SK-N-SH (cell line): ENCODE results near the gene TMEM87A. TPM values are rescaled to one million over a fixed set of nuclear protein-coding genes. Genes with fewer than 3 reads are reported as not detected.

Experiments used
- CTCF ChIA-PET: fragments of 300-600, 350-600 bp; formaldehyde crosslinking; extraction: SDS; loops from one replicate; lab custom pipeline; 2021; lab: Yijun Ruan, JAX
- POLR2A ChIA-PET: fragments of 350-600 bp; sonication (Branson Sonifier 250); formaldehyde crosslinking; extraction: SDS; loops from one replicate; lab custom pipeline; 2020; ENCODE audit warnings: antibody characterized with exemption, inconsistent platforms; lab: Yijun Ruan, JAX
- DNase-seq: peaks from one replicate; pipeline ENCODE4 v3.0.0; 2012
- H2AFZ ChIP-seq: fragments of 200-600 bp; sonication (generic); 2 replicates; pipeline ENCODE4 v1.8.1; 2016; ENCODE audit warnings: antibody characterized with exemption, mild to moderate bottlenecking, low read depth
- H3F3A ChIP-seq: fragments of 200-600 bp; sonication (generic); replicated peaks from 2 replicates; pipeline ENCODE3; 2016; ENCODE audit warnings: antibody characterized with exemption, mild to moderate bottlenecking; ENCODE audit not compliant: insufficient read depth
- H3K27ac ChIP-seq, 2 experiments: fragments of 200-500 bp in 1 of 2; fragments of 200-600 bp in 1 of 2; sonication (Bioruptor generic) in 1 of 2; sonication (generic), shearing (Covaris generic) in 1 of 2; 2 replicates each; pipeline versions ENCODE4 v1.5.1 to v1.6.1; 2014 to 2016; ENCODE audit warnings: low read depth in 2 of 2, inconsistent platforms in 1 of 2, low read length in 1 of 2, mild to moderate bottlenecking in 1 of 2, mixed read lengths in 1 of 2
- H3K27me3 ChIP-seq: fragments of 200-600 bp; sonication (generic), shearing (Covaris generic); 2 replicates; pipeline ENCODE4 v1.6.1; 2016; ENCODE audit warnings: mixed run types; ENCODE audit not compliant: insufficient read depth
- H3K36me3 ChIP-seq, 2 experiments: fragments of 200-500 bp in 1 of 2; fragments of 200-600 bp in 1 of 2; sonication (Bioruptor generic) in 1 of 2; sonication (generic) in 1 of 2; replicated peaks in 1 of 2; 2 replicates each; pipeline versions ENCODE3 to v1.5.1; 2014 to 2016; ENCODE audit warnings: low read length in 1 of 2, mild to moderate bottlenecking in 1 of 2; ENCODE audit not compliant: insufficient read depth in 2 of 2, control insufficient read depth in 1 of 2
- H3K4me1 ChIP-seq, 2 experiments: fragments of 200-500 bp in 1 of 2; fragments of 200-600 bp in 1 of 2; sonication (Bioruptor generic) in 1 of 2; sonication (generic), shearing (Covaris generic) in 1 of 2; 2 replicates each; pipeline versions ENCODE4 v1.5.1 to v1.6.1; 2014 to 2016; ENCODE audit warnings: low read depth in 1 of 2, low read length in 1 of 2, mixed run types in 1 of 2; ENCODE audit not compliant: insufficient read depth in 2 of 2, control insufficient read depth in 1 of 2
- H3K4me2 ChIP-seq: fragments of 200-600 bp; sonication (generic), shearing (Covaris generic); 2 replicates; pipeline ENCODE4 v1.6.1; 2017; ENCODE audit warnings: mixed run types
- H3K4me3 ChIP-seq, 2 experiments: fragments of 200-500 bp in 1 of 2; fragments of 200-600 bp in 1 of 2; sonication (Bioruptor generic) in 1 of 2; sonication (generic), shearing (Covaris generic) in 1 of 2; 2 replicates each; pipeline versions ENCODE4 v1.5.1 to v1.8.1; 2014 to 2016; ENCODE audit warnings: low read depth in 2 of 2, inconsistent platforms in 1 of 2, low read length in 1 of 2, mild to moderate bottlenecking in 1 of 2, mixed read lengths in 1 of 2, moderate library complexity in 1 of 2
- H3K79me2 ChIP-seq: fragments of 200-600 bp; sonication (generic); 2 replicates; pipeline ENCODE4 v1.8.1; 2017; ENCODE audit warnings: mild to moderate bottlenecking; ENCODE audit not compliant: insufficient read depth
- H3K9ac ChIP-seq: fragments of 200-600 bp; sonication (generic); 2 replicates; pipeline ENCODE4 v1.6.1; 2017; ENCODE audit warnings: mixed run types
- H3K9me2 ChIP-seq: fragments of 200-600 bp; sonication (generic); 2 replicates; pipeline ENCODE4 v1.6.1; 2017; ENCODE audit warnings: mixed run types
- H3K9me3 ChIP-seq: fragments of 200-600 bp; sonication (generic); 2 replicates; pipeline ENCODE4 v1.6.1; 2017; ENCODE audit warnings: mixed run types, mild to moderate bottlenecking, moderate library complexity
- H4K20me1 ChIP-seq: fragments of 200-600 bp; sonication (generic); 2 replicates; pipeline ENCODE4 v1.6.1; 2017; ENCODE audit warnings: mild to moderate bottlenecking, mixed run types; ENCODE audit not compliant: insufficient read depth
- CTCF ChIP-seq: fragments of 200-600 bp; sonication (generic); IDR thresholded peaks from 2 replicates; pipeline ENCODE4 v1.6.1; 2017; ENCODE audit warnings: antibody characterized with exemption, mild to moderate bottlenecking, moderate library complexity
- FOSL2 ChIP-seq: IDR thresholded peaks from 2 replicates; pipeline ENCODE4 v1.4.0; 2012; ENCODE audit warnings: low read depth, mild to moderate bottlenecking, moderate library complexity, borderline replicate concordance
- MAX ChIP-seq: IDR thresholded peaks from 2 replicates; pipeline ENCODE4 v1.4.0; 2012; ENCODE audit warnings: low read depth
- MEF2A ChIP-seq: IDR thresholded peaks from 2 replicates; pipeline ENCODE4 v1.4.0; 2012; ENCODE audit warnings: low read depth, borderline replicate concordance
- NFIC ChIP-seq: IDR thresholded peaks from 2 replicates; pipeline ENCODE4 v1.4.0; 2012; ENCODE audit warnings: borderline replicate concordance
- NRF1 ChIP-seq: IDR thresholded peaks from 2 replicates; pipeline ENCODE4 v1.6.1; 2012; ENCODE audit warnings: low read depth, mild to moderate bottlenecking, low read length
- RCOR1 ChIP-seq: fragments of 150-350 bp; IDR thresholded peaks from 2 replicates; pipeline ENCODE4 v1.6.1; 2017; ENCODE audit warnings: antibody characterized with exemption, low read length
- RXRA ChIP-seq: IDR thresholded peaks from 2 replicates; pipeline ENCODE4 v1.4.0; 2012; ENCODE audit warnings: low read depth, mild to moderate bottlenecking, borderline replicate concordance
- SIN3A ChIP-seq: IDR thresholded peaks from 2 replicates; pipeline ENCODE4 v1.6.1; 2012; ENCODE audit warnings: low read depth, mild to moderate bottlenecking, low read length, moderate library complexity, borderline replicate concordance
- SMC3 ChIP-seq: IDR thresholded peaks from 2 replicates; pipeline ENCODE4 v1.6.1; 2012; ENCODE audit warnings: low read depth, low read length, improper control_type of control experiment
- USF1 ChIP-seq: IDR thresholded peaks from 2 replicates; pipeline ENCODE4 v1.4.0; 2012; ENCODE audit warnings: low read depth, borderline replicate concordance
- ZBTB33 ChIP-seq: IDR thresholded peaks from 2 replicates; pipeline ENCODE4 v1.4.0; 2012; ENCODE audit warnings: low read depth, borderline replicate concordance
- WGBS: methylation state at CpG from one replicate; pipeline ENCODE4 v1.1.6; 2017; ENCODE audit warnings: low lambda C conversion rate; 5-methylcytosine and 5-hydroxymethylcytosine counted together
- polyA plus RNA-seq, 3 experiments: library from polyadenylated mRNA; depleted of rRNA; stranded (reverse); fragments of >200 nt; gene quantifications; 2 replicates each; pipeline ENCODE4 v1.2.3, GENCODE V29; 2012

TMEM87A gene
- polyA plus RNA-seq, 1 of the 3 experiments (the other 2 are of a cell fraction): 20.8 TPM

- no peaks in the 10 kb centered on the region for H3K9me3 ChIP-seq
- no peak overlapping the region for H3K4me2 ChIP-seq
- no peaks in the 10 kb centered on the region for H3K79me2 ChIP-seq
- H3K9ac ChIP-seq: no peak overlapping the region
- 97% methylated on average over 13 of the region's 13 CpGs for WGBS
- no peak overlapping the region for H3K27ac ChIP-seq
- DNase-seq: no peak
- TF ChIP-seq MAX: no peak
- TF ChIP-seq RXRA: no peak
- TF ChIP-seq NFIC: no peak
- CTCF ChIA-PET: interaction anchor here (1.3 kb wide), 1 partner anchor 29 kb away, joined by 6 read pairs; no protein-coding TSS in a partner anchor
- H3K4me1 ChIP-seq: no peaks in the 10 kb centered on the region
- peaks cover 6% of the 10 kb centered on the region for H3F3A ChIP-seq
- no peaks in the 10 kb centered on the region for H4K20me1 ChIP-seq
- H2AFZ ChIP-seq: no peak overlapping the region
- POLR2A ChIA-PET: no interaction called here
- no peaks in the 10 kb centered on the region for H3K9me2 ChIP-seq
- H3K27me3 ChIP-seq: no peaks in the 10 kb centered on the region
- H3K4me3 ChIP-seq: no peak overlapping the region
- H3K36me3 ChIP-seq: peaks cover 77 to 89% of the 10 kb centered on the region in 2 experiments
Measured at GRCh38 chr15:42166225-42166940, 106.8 kb downstream of the TMEM87A start.

GRCh38 chr15:42165106-42165505 lies 108.1 kb downstream of the TMEM87A start:
- Histone ChIP-seq H2AFZ (no peak overlapping the region), H3K4me3 (no peak overlapping the region), H3K27ac (no peak overlapping the region), H3K9me3 (no peaks in the 10 kb centered on the region), H3K79me2 (no peaks in the 10 kb centered on the region), H3K4me2 (no peak overlapping the region), H3K9ac (no peak overlapping the region), H3F3A (peaks cover 6% of the 10 kb centered on the region), H4K20me1 (no peaks in the 10 kb centered on the region), H3K9me2 (no peaks in the 10 kb centered on the region), H3K36me3 (peaks cover 82 to 97% of the 10 kb centered on the region in 2 experiments), H3K27me3 (no peaks in the 10 kb centered on the region), H3K4me1 (no peaks in the 10 kb centered on the region)
- TF ChIP-seq RXRA (no peak), RCOR1 (no peak), SIN3A (no peak), FOSL2 (no peak), NRF1 (no peak), SMC3 (no peak), MAX (no peak)
- ChIA-PET CTCF (interaction anchor here (2.8 kb wide), 1 partner anchor 28 kb away, joined by 8 read pairs; no protein-coding TSS in a partner anchor), POLR2A (no interaction called here)
- 93% methylated on average over 4 of the region's 6 CpGs for WGBS
- DNase-seq: no peak

GRCh38 chr15:42163947-42164550 lies 109.2 kb downstream of the TMEM87A start:
- peaks cover 75 to 95% of the 10 kb centered on the region in 2 experiments for H3K36me3 ChIP-seq
- peaks cover 2% of the 10 kb centered on the region for H3F3A ChIP-seq
- H3K27ac ChIP-seq: no peak overlapping the region
- H3K79me2 ChIP-seq: no peaks in the 10 kb centered on the region
- H2AFZ ChIP-seq: no peak overlapping the region
- H3K4me3 ChIP-seq: no peak overlapping the region
- CTCF ChIA-PET: interaction anchor here (1.2 to 2.8 kb wide), 3 partner anchors 26 to 107 kb away, joined by 3 to 8 read pairs (median 5); no protein-coding TSS in a partner anchor
- H3K4me2 ChIP-seq: no peak overlapping the region
- no peak for DNase-seq
- no peaks in the 10 kb centered on the region for H3K27me3 ChIP-seq
- no peaks in the 10 kb centered on the region for H3K9me2 ChIP-seq
- POLR2A ChIA-PET: no interaction called here
- WGBS: 92% methylated on average over 4 of the region's 4 CpGs
- H3K9me3 ChIP-seq: no peaks in the 10 kb centered on the region
- no peak overlapping the region for H3K9ac ChIP-seq
- H3K4me1 ChIP-seq: no peaks in the 10 kb centered on the region; a peak in 1 of 4 replicates
- H4K20me1 ChIP-seq: no peaks in the 10 kb centered on the region
- TF ChIP-seq CTCF (no peak), MEF2A (no peak), ZBTB33 (no peak), USF1 (no peak), SMC3 (no peak), MAX (no peak)
